WTC11 (cell line): ENCODE data around the gene SPDEF. TPM values are rescaled to one million over a fixed set of nuclear protein-coding genes. Genes with fewer than 3 reads are reported as not detected.

Experiments used
- ATAC-seq: fragments of 200-7000 bp; cut with Tn5 transposase; 2 replicates; pipeline ENCODE4 v1.10.0; 2021; ENCODE audit warnings: mild to moderate bottlenecking, moderate library complexity
- CTCF ChIA-PET: fragments of 300-600 bp; sonication (Branson Sonifier 250); formaldehyde crosslinking; loops from one replicate; lab custom pipeline; 2021; ENCODE audit warnings: antibody characterized with exemption; lab: Charles Lee
- POLR2A ChIA-PET: fragments of 350-600 bp; sonication (Branson Sonifier 250); formaldehyde crosslinking; loops from one replicate; lab custom pipeline; 2021; ENCODE audit warnings: antibody characterized with exemption; lab: Charles Lee
- DNase-seq: peaks from one replicate; pipeline ENCODE4 v3.0.0; 2021; ENCODE audit warnings: low spot score
- H3K27ac Mint-ChIP-seq: 2 replicates; pipeline ENCODE4 v1.8.0; 2021; ENCODE audit warnings: mixed read lengths
- H3K27me3 Mint-ChIP-seq: 2 replicates; pipeline ENCODE4 v1.8.0; 2021; ENCODE audit warnings: low read depth, mild to moderate bottlenecking, moderate library complexity, mixed read lengths
- H3K36me3 Mint-ChIP-seq: 2 replicates; pipeline ENCODE4 v1.8.0; 2021; ENCODE audit warnings: mixed read lengths
- H3K4me1 Mint-ChIP-seq: 2 replicates; pipeline ENCODE4 v1.8.0; 2022; ENCODE audit warnings: mixed read lengths
- H3K4me3 Mint-ChIP-seq: 2 replicates; pipeline ENCODE4 v1.8.0; 2021; ENCODE audit warnings: mild to moderate bottlenecking, moderate library complexity, mixed read lengths
- H3K9me3 Mint-ChIP-seq: 2 replicates; pipeline ENCODE4 v1.8.0; 2021; ENCODE audit warnings: mixed read lengths
- ELF4 ChIP-seq: sonication (generic); formaldehyde crosslinking; IDR thresholded peaks from 2 replicates; pipeline ENCODE4 v1.8.1; 2022; ENCODE audit warnings: low read depth, mild to moderate bottlenecking, moderate library complexity, missing genetic modification reagents
- EMX1 ChIP-seq: fragments of 250-450 bp; sonication (Bioruptor Pico); IDR thresholded peaks from 2 replicates; pipeline ENCODE4 v1.8.0; 2021; ENCODE audit warnings: mild to moderate bottlenecking
- GABPB1 ChIP-seq: sonication (generic); formaldehyde crosslinking; IDR thresholded peaks from 2 replicates; pipeline ENCODE4 v1.8.1; 2023; ENCODE audit warnings: mild to moderate bottlenecking, missing genetic modification reagents
- HMGA2 ChIP-seq: fragments of 250-450 bp; sonication (Bioruptor Pico); IDR thresholded peaks from 2 replicates; pipeline ENCODE4 v1.4.0; 2021; ENCODE audit warnings: mild to moderate bottlenecking, moderate library complexity
- MYBL2 ChIP-seq: sonication (generic); formaldehyde crosslinking; IDR thresholded peaks from 2 replicates; pipeline ENCODE4 v1.8.1; 2023; ENCODE audit warnings: mild to moderate bottlenecking, moderate library complexity, missing genetic modification reagents
- NR1H2 ChIP-seq: sonication (generic); formaldehyde crosslinking; IDR thresholded peaks from 2 replicates; pipeline ENCODE4 v1.9.0; 2021; ENCODE audit warnings: mild to moderate bottlenecking, moderate library complexity, missing genetic modification reagents
- NR3C1 ChIP-seq: sonication (generic); formaldehyde crosslinking; conservative IDR thresholded peaks from 2 replicates; pipeline ENCODE4 v1.8.1; 2023; ENCODE audit warnings: low read depth, mild to moderate bottlenecking, missing genetic modification reagents
- SMAD3 ChIP-seq: sonication (generic); formaldehyde crosslinking; IDR thresholded peaks from 2 replicates; pipeline ENCODE4 v1.8.0; 2022; ENCODE audit warnings: missing genetic modification reagents, mild to moderate bottlenecking, borderline replicate concordance
- TEAD1 ChIP-seq: sonication (generic); formaldehyde crosslinking; IDR thresholded peaks from 2 replicates; pipeline ENCODE4 v1.8.0; 2022; ENCODE audit warnings: mild to moderate bottlenecking, missing genetic modification reagents
- TEAD4 ChIP-seq: sonication (generic); formaldehyde crosslinking; IDR thresholded peaks from 2 replicates; pipeline ENCODE4 v1.8.0; 2022; ENCODE audit warnings: mild to moderate bottlenecking, missing genetic modification reagents
- TP53 ChIP-seq: sonication (generic); formaldehyde crosslinking; IDR thresholded peaks from 2 replicates; pipeline ENCODE4 v1.8.1; 2023; ENCODE audit warnings: mild to moderate bottlenecking, missing genetic modification reagents
- ZNF219 ChIP-seq: sonication (generic); formaldehyde crosslinking; IDR thresholded peaks from 2 replicates; pipeline ENCODE4 v1.8.0; 2023; ENCODE audit warnings: missing genetic modification reagents, mild to moderate bottlenecking, borderline replicate concordance
- ZNF232 ChIP-seq: sonication (generic); formaldehyde crosslinking; IDR thresholded peaks from 2 replicates; pipeline ENCODE4 v1.8.0; 2022; ENCODE audit warnings: mild to moderate bottlenecking, missing genetic modification reagents
- total RNA-seq: library from RNA; stranded (reverse); gene quantifications from 3 replicates; pipeline ENCODE4 v1.2.3, GENCODE V29; 2021
- TF ChIP-seq, protein P1 (sequence below): sonication (generic); formaldehyde crosslinking; IDR thresholded peaks from 2 replicates; pipeline ENCODE4 v1.8.1; 2022; ENCODE audit warnings: missing genetic modification reagents, borderline replicate concordance
- TF ChIP-seq, protein P2 (sequence below): sonication (generic); formaldehyde crosslinking; IDR thresholded peaks from 2 replicates; pipeline ENCODE4 v1.8.1; 2023; ENCODE audit warnings: mild to moderate bottlenecking, missing genetic modification reagents
- TF ChIP-seq, protein P3 (sequence below): sonication (generic); formaldehyde crosslinking; IDR thresholded peaks from 2 replicates; pipeline ENCODE4 v1.8.0; 2022; ENCODE audit warnings: mild to moderate bottlenecking, missing genetic modification reagents
- TF ChIP-seq, protein P4 (sequence below): sonication (generic); formaldehyde crosslinking; IDR thresholded peaks from 2 replicates; pipeline ENCODE4 v1.8.1; 2023; ENCODE audit warnings: mild to moderate bottlenecking, missing genetic modification reagents, moderate library complexity

Gene SPDEF
- total RNA-seq, 1 experiment from 2014 or later = 0.72 TPM

DNA sequence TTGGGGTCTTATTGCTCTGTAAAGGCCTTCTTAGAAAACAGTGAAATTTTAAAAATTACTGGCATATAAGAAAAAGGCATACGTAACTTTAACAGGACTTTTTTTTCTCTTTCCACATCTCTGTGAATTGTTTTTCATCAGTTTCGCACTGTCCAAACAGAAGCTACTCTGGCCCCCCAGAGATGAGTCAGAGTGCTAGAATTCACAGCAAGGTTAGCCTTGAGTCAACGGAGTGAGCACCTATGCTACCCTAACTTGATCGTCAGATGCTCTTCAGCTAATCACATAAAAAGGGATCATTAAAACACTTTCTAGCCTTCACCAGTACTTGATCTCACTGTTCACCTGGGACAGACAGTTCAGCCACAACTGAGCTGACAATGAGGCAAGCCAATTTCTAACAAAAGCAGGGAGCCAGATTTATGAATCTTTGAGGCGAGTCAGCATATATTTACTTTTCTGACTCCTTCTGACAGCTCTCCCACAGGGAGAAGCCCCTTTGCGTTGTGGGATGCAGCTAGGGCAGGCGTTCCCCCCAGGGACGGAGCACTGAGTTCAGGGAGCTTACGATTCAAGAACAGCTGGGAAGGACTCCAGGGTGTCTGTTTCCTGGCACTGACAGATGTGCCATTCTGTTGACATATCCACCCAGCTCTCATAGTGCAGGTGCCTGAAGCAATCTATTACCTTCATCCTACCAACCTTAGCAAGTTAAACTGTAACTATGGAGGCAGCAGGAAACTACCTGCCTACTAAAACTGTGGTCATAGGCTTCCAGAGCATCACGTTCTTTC, 46.4 kb upstream of the SPDEF start:
- ChIA-PET POLR2A (no interaction called here), CTCF (interaction anchor here (0.8 to 2.9 kb wide), 6 partner anchors 27 to 439 kb away, joined by 3 to 21 read pairs (median 6); partner anchors contain the start of gene SPDEF)
- Mint-ChIP-seq H3K4me3 (no peak overlapping the region), H3K36me3 (peaks cover 7% of the 10 kb centered on the region), H3K27me3 (no peaks in the 10 kb centered on the region), H3K4me1 (peaks cover 31% of the 10 kb centered on the region), H3K9me3 (no peaks in the 10 kb centered on the region), H3K27ac (peak overlapping the region; percentile 9; the same call in 1 of the 2 replicates)
- DNase-seq (no peak), ATAC-seq (no peak; the same call in 1 of the 2 replicates)
- peak; percentile 19; the same call in 1 of the 2 replicates for TF ChIP-seq GABPB1 (CRISPR knock-in tag)
- TF ChIP-seq NR3C1 (CRISPR knock-in tag) = no peak

DNA sequence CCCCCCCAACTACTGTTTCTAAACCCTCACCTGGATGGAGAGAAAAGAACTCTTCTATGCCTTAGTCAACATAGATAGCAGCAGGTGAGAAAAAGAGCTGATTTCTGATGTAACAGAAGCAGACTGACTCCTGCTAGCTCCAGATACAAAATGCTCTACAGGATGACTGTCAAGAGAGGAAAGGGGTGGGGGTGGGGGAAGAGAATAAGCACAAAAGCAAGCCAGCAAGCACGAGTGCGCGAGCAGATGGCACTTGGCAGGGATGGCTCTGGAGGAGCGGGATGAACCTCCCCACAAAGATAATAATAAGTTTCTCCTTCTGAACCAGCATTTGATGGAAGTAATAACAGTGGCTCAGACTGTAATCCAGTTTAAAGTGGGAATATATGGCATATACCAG, 45.6 kb upstream of the SPDEF start:
- Mint-ChIP-seq H3K4me1 (peaks cover 31% of the 10 kb centered on the region), H3K27me3 (no peaks in the 10 kb centered on the region), H3K36me3 (peaks cover 7% of the 10 kb centered on the region), H3K9me3 (no peaks in the 10 kb centered on the region), H3K27ac (no peak overlapping the region), H3K4me3 (no peak overlapping the region)
- peak; percentile 46 for ATAC-seq
- DNase-seq = no peak
- CTCF ChIA-PET = interaction anchor here (0.6 to 2.9 kb wide), 10 partner anchors 8 to 1308 kb away, joined by 3 to 21 read pairs (median 4); partner anchors contain the start of gene SPDEF
- TF ChIP-seq MYBL2 (CRISPR knock-in tag) (no peak), GABPB1 (CRISPR knock-in tag) (no peak), ELF4 (no peak), ZNF219 (CRISPR knock-in tag) (no peak), EMX1 (CRISPR knock-in tag) (no peak), ZNF232 (CRISPR knock-in tag) (no peak), TEAD1 (CRISPR knock-in tag) (no peak), TEAD4 (no peak), NR1H2 (CRISPR knock-in tag) (no peak), SMAD3 (CRISPR knock-in tag) (no peak), HMGA2 (CRISPR knock-in tag) (no peak)
- TF ChIP-seq, protein P1, sequence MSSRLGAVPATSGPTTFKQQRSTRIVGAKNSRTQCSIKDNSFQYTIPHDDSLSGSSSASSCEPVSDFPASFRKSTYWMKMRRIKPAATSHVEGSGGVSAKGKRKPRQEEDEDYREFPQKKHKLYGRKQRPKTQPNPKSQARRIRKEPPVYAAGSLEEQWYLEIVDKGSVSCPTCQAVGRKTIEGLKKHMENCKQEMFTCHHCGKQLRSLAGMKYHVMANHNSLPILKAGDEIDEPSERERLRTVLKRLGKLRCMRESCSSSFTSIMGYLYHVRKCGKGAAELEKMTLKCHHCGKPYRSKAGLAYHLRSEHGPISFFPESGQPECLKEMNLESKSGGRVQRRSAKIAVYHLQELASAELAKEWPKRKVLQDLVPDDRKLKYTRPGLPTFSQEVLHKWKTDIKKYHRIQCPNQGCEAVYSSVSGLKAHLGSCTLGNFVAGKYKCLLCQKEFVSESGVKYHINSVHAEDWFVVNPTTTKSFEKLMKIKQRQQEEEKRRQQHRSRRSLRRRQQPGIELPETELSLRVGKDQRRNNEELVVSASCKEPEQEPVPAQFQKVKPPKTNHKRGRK = no peak
- TF ChIP-seq, protein P2, sequence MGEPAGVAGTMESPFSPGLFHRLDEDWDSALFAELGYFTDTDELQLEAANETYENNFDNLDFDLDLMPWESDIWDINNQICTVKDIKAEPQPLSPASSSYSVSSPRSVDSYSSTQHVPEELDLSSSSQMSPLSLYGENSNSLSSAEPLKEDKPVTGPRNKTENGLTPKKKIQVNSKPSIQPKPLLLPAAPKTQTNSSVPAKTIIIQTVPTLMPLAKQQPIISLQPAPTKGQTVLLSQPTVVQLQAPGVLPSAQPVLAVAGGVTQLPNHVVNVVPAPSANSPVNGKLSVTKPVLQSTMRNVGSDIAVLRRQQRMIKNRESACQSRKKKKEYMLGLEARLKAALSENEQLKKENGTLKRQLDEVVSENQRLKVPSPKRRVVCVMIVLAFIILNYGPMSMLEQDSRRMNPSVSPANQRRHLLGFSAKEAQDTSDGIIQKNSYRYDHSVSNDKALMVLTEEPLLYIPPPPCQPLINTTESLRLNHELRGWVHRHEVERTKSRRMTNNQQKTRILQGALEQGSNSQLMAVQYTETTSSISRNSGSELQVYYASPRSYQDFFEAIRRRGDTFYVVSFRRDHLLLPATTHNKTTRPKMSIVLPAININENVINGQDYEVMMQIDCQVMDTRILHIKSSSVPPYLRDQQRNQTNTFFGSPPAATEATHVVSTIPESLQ (CRISPR knock-in tag) = no peak
- TF ChIP-seq, protein P3, sequence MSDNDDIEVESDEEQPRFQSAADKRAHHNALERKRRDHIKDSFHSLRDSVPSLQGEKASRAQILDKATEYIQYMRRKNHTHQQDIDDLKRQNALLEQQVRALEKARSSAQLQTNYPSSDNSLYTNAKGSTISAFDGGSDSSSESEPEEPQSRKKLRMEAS (CRISPR knock-in tag) = no peak
- POLR2A ChIA-PET = interaction anchor here (0.5 to 0.6 kb wide), 2 partner anchors 21 to 158 kb away, joined by 3 to 6 read pairs; no protein-coding TSS in a partner anchor

DNA sequence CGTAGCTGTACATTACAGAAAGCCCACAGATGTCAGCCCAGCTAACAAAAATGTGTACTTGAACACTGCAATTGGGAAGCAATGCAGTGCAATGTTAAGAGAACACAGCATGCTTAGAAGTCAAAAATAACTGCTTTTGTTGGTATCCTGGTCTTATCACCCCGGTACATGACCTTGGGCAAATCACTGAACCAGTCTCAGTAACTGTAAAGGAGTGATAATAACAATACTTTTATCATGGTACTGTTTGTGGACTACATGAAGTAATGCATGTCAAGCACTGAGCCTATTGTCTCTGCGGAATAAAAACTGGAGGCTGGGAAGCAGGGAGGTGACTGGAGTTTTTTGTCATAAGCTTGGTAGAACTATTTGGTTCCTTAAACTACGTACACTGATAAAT, 44.7 kb upstream of the SPDEF start:
- DNase-seq = no peak
- ATAC-seq = no peak
- POLR2A ChIA-PET = no interaction called here
- no peak for TF ChIP-seq TP53 (CRISPR knock-in tag)
- TF ChIP-seq, protein P4, sequence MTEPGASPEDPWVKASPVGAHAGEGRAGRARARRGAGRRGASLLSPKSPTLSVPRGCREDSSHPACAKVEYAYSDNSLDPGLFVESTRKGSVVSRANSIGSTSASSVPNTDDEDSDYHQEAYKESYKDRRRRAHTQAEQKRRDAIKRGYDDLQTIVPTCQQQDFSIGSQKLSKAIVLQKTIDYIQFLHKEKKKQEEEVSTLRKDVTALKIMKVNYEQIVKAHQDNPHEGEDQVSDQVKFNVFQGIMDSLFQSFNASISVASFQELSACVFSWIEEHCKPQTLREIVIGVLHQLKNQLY (CRISPR knock-in tag) = no peak
- Mint-ChIP-seq H3K4me3 (no peak overlapping the region), H3K36me3 (peaks cover 3% of the 10 kb centered on the region), H3K9me3 (no peaks in the 10 kb centered on the region), H3K4me1 (peaks cover 31% of the 10 kb centered on the region), H3K27ac (no peak overlapping the region), H3K27me3 (no peaks in the 10 kb centered on the region)
- CTCF ChIA-PET = interaction anchor here (0.7 to 2.9 kb wide), 4 partner anchors 9 to 352 kb away, joined by 3 to 21 read pairs (median 6); partner anchors contain the start of gene SMIM29
